Thyroid gland (tissue), 4 donors: Measurements from ENCODE around the gene KIT.

Experiments
- POLR2A ChIP-seq, 2 donors: fragments of 450-650 bp; IDR thresholded peaks; one replicate each; pipeline ENCODE4 v1.6.1; 2017; ENCODE audit warnings: antibody characterized with exemption in 2 of 2, mild to moderate bottlenecking in 2 of 2, moderate library complexity in 1 of 2
- TF ChIP-seq, protein P1 (sequence below), 6 experiments: fragments of 200-600 bp in 3 of 6; fragments of 450-650 bp in 3 of 6; sonication (generic) in 3 of 6; IDR thresholded peaks; one replicate each; pipeline ENCODE4 v1.5.1; 2016 to 2019; ENCODE audit warnings: antibody characterized with exemption in 6 of 6, mild to moderate bottlenecking in 2 of 6, inconsistent platforms in 1 of 6, moderate library complexity in 1 of 6

DNA sequence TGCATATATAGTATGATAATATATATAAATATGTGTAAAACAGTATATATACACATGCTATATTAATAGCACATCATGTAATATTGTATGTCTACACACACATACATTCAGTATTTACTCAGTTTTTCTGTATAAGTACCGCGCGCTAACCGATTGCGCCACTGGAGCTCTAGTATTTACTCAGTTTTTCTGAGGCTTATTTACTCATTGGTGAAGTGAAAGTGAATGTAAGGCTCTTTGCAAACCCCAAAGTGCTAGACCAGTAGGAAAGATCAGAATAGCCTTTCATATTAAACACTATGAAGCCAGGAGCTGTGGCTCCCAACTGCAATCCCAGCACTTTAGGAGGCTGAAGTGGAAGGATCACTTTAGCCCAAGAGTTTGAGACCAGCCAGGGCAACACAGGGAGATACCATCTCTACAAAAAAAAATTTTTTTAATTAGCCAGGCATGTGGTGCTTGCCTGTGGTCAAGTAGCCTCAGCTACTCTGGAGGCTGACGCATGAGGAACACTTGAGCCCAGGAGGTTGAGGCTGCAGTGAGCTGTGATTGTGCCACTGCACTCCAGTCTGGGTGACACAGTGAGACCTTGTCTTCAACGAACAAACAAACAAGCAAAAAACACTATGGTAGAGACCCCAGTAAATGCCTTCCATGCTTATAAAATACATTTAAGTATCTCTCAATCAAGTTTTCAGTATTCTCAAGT lies 125.8 kb downstream of the KIT start:
- TF ChIP-seq, protein P1, sequence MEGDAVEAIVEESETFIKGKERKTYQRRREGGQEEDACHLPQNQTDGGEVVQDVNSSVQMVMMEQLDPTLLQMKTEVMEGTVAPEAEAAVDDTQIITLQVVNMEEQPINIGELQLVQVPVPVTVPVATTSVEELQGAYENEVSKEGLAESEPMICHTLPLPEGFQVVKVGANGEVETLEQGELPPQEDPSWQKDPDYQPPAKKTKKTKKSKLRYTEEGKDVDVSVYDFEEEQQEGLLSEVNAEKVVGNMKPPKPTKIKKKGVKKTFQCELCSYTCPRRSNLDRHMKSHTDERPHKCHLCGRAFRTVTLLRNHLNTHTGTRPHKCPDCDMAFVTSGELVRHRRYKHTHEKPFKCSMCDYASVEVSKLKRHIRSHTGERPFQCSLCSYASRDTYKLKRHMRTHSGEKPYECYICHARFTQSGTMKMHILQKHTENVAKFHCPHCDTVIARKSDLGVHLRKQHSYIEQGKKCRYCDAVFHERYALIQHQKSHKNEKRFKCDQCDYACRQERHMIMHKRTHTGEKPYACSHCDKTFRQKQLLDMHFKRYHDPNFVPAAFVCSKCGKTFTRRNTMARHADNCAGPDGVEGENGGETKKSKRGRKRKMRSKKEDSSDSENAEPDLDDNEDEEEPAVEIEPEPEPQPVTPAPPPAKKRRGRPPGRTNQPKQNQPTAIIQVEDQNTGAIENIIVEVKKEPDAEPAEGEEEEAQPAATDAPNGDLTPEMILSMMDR (IDR thresholded peaks at IDR 0.05), result no peak
- no peak for TF ChIP-seq POLR2A (IDR thresholded peaks at IDR 0.05)
